Stimulated activated CD8-positive, alpha-beta memory T cell treated with anti-CD3 and anti-CD28 coated beads, Interleukin-4, amount 100 ng/mL, for 24 hours (primary cell): Measurements from ENCODE around the gene HGFAC.

ENCODE experiments used
- DNase-seq: peaks from one replicate; pipeline ENCODE4 v3.0.0-alpha.2; 2020; ENCODE audit warnings: low read depth

Gene HGFAC

GRCh38 chr4:3441501-3442459 lies at the start of gene HGFAC:
TSS of gene HGFAC (plus strand) at chr4:3441968. CDS start at chr4:3442002, 34 bp downstream.
- DNase-seq = no peak

- DNase-seq = no peak
These were observed 49.4 kb upstream of the HGFAC start for GRCh38 chr4:3392321-3392720.

- no peak for DNase-seq
These were observed 48.6 kb upstream of the HGFAC start for GRCh38 chr4:3393171-3393570.

GRCh38 chr4:3396600-3396999 lies 45.2 kb upstream of the HGFAC start:
- DNase-seq = no peak

GRCh38 chr4:3397128-3397527 lies 44.6 kb upstream of the HGFAC start:
- no peak for DNase-seq

DNA sequence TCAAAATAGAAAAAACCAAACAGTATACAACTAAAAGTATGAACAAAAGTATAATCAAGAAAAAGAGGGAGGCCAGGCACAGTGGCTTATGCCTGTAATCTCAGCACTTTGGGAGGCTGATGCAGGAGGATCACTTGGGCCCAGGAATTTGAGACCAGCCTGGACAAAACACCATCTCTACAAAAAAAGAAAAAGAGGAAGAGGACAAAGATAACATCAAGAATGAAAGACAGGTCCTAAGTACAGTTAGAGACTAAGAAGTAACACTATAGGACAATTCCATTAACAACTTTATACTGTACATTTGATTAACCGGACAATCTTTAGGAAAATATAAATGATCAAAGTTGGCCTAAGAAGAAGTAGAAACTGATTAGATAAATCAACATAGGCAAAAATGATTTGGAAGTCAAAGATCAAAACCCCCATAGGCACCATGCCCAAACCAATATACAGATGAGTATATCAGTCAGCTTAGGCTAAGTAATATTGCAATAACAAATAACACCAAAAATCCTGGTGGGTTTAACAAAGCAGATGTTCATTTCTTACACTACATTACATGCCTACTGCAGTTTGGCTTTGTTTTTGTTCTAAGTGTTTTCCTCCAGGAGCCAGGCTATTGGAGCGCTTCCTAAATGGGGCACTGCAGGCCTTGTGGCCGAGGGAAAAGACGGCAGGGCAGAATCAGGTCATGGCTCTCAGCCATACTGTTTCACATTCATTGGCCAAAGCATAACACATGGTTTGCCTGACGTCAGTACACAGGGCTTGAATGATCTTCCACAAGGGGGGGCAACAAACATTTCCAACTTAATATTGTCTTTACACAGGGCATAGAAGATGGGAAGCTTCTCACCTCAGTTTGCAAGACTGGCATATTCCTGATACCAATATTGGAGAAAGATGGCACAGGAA lies 42.2 kb upstream of the HGFAC start:
- no peak for DNase-seq

GRCh38 chr4:3401436-3402171 lies 40.2 kb upstream of the HGFAC start:
- no peak for DNase-seq

DNA sequence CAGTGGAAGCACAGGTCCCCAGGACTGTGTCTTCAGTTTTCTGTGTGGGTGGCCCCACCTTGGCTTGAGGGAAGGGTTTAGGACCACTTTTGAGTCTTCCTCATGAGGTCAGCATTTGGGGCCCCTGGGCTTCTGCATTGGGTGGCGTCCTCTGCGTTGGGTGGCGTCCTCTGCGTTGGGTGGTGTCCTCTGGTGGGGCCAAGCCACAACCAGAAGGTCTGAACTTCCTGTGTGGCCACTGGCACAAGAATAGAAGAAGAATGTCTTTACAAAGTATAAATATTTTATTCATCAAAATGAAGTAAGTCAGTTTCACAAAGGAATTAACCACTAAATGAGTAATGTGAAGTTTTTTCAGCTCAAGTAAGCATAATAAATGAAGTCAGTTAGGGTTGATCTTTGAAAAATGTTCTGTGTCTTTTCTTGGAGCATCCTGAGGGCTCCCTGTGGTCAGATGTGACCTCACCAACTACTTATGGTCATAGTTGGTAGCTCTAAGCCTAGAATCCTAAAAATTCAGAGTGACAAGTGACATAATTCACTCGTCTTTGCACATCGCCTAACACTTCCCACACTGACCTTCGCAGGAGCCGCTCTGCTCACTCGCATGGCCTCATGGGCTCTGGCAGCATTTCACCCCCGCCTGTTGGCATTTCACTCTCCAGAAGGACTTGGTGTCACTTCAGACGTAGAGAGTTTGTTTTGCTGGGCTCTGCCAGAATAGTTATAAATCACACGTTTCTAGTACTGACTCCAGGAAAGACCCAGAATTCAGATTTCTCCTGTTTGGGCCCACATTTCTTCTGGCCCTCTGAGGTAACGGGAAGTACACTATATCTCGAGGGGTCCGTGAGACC lies 39.0 kb upstream of the HGFAC start:
- DNase-seq = no peak

DNA sequence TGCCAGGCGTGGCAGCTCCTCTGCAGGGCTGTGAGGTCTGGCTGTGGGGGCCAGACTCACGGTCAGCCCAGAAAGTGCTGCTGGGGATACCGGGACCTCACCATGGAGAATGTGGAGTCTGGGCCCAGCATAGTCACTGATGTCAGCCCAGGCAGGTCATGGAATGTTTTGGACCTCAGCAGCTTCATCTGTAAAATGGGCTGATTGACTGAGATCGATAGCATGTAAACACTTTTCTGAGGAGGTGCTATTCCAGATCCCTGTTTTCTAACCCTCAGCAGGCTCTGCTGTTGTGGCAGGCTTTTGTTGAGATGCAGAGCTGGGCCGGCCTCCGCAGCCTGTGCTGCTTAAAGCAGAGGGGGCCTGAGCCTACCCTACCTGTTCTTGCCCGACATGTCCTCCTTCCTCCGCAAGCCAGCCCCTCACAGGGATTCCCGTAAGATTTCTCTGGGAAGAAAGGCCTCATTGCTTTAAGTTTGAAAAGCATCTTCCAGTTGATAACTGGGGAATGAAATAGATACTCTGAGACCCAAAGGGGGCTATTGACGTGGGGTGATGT lies 38.3 kb upstream of the HGFAC start:
- DNase-seq = no peak

- no peak for DNase-seq
These were observed 37.2 kb upstream of the HGFAC start for GRCh38 chr4:3404546-3404945.

DNA sequence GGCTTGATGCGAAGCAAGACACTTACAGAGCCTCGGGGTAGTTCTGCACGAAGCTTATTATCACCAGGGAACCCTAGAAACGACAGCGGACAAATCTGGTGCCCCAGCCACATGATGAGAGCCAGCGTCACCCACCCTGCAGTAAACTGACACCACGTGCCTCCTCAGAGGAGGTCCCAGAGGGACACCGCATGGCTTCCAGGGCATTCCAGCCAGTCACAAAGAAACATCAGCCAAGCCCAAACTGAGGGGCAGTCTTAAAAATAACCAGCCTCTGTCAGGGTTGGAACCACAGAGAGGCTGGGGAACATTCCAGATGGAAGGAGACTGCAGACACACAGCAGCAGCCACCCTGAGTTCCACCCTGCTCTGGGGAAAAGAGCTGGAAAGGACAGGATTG lies 36.6 kb upstream of the HGFAC start:
- no peak for DNase-seq

DNA sequence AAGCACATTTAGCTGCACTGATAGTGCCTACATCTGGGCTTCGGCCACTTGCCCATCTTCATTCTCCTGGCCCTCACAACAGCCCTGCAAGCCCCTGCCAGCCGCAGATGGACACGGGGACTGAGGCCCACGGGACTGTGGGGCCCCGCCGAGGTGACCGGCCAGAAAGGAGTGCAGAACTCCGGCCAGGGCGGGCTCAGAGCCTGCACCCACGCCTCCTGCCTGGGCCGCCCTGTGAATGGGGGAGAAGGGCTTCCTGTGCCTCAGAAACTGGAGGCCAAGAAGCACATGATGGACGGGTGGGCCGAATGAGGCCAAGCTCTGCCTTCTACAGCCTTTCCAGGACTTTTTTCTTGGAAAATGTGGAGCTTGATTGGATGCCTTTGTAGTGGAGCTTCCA lies 35.7 kb upstream of the HGFAC start:
- DNase-seq = no peak

DNA sequence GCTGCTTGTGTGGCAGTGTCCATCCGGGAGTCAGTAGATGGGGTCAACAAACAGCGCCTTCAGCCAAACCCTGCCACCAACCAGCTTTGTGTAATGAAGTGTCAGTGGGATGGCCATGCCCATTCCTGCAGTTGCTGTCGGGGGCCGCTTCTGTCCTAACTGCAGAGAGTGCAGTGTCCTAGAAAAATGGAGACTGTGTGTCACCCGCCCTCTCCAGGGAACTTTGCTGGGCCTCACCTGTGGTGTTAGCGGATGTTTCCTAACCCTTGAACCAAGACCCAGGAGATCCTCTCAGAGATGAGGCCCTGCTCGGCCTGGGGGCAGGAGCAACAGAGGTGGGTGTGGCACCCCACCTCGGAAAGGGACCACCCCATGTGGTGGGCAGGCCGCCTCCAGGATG lies 35.3 kb upstream of the HGFAC start:
- no peak for DNase-seq

DNA sequence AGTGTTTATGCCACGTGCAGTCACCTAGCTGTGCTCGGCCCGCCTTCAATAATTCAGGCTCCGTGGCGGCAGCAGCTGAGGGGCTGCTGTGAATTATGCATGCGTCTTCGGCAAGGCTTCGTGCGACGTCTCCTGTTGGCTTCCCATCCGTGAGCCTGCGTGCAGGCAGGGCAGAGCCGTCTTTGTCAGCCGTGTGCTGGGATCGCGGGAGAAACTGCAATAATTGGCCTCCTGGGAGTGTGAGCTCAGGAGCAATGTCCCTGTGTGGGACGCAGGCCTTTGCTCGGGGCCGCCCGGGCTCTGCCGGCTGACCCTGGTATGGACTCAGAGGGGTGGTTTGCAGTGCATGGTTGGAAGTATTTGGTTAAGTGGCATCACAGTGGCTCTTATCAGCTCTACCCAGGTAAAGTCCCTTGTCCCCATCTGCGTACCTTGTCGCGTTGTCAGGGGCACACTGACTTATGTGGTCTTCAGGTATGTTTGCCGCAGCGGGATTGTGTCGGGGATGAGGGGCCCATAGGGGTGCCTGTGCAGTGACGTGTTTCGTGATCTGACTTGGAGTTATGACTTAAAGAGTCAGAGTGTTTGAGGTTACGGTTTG lies 34.5 kb upstream of the HGFAC start:
- no peak for DNase-seq

GRCh38 chr4:3407930-3408792 lies 33.6 kb upstream of the HGFAC start:
- DNase-seq = no peak

GRCh38 chr4:3408793-3409330 lies 32.9 kb upstream of the HGFAC start:
- DNase-seq = no peak

- DNase-seq = no peak
These were observed 32.1 kb upstream of the HGFAC start for GRCh38 chr4:3409571-3410091.

- DNase-seq = no peak
These were observed 31.2 kb upstream of the HGFAC start for GRCh38 chr4:3410401-3411135.
